ENCODE data around the gene HMG20B.

The HMG20B gene

DNA sequence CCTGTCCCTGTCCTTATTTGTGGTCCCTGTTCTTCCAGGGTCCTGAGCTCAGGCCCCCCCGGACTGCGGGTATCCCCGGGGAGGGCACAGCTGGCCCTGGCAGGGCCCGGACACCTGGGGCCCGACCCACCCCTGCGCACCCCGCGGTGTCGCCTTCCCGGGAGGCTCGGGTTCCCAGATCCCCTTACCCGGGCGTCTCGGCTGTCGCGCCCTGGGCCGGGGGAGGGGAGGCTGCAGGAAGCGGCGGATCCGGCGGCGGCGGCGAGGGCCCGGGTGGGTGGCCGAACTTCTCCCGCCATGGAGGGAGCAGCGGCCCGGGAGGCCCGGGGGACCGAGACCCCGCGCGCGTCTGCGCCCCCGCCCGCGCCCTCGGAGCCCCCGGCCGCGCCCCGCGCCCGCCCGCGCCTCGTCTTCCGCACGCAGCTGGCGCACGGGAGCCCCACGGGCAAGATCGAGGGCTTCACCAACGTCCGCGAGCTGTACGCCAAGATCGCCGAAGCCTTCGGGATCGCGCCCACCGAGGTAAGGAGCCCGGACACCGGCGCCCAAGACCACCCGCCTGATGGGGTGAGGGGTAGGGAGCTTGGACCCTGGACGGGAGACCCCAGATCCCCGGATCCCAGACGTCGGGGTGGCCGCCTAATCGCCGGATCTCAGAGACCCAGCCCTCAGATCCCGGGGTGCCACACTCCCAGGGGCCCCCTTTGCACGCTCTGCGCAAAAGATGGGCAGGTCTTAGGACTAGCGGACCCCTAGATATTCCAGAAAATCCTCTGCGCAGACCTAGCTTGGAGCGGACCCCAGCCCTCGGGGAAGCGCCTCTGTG lies 12.8 kb downstream of the HMG20B start, which contains the start of gene GIPC3:
GIPC3 (plus strand) TSS at position 178 of the 826 bp plus-strand sequence; CDS start at position 298, 120 bp downstream.
- DNase-seq = no peak

DNA sequence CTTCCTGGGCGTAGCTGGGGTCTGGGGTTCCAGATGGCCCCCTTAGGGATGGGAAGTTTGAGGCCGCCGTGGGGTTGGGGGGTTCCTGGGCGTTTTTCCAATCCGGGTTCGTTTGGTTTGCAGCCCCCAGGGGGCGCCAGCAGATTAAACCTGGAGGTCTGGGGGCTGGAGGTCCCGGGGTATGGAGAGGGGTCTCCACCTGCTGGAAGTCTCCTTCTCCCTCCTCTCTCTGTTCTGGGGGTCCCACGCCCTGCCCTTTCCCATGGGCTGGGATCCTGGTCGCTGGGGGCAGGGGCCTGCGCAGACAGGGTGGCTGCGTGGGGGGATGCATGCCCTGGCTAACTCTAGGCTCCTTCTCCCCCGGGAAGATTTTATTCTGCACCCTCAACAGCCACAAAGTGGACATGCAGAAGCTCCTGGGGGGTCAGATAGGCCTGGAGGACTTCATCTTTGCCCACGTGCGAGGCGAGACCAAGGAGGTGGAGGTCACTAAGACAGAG lies 13.4 kb downstream of the HMG20B start:
- no peak for DNase-seq

DNA sequence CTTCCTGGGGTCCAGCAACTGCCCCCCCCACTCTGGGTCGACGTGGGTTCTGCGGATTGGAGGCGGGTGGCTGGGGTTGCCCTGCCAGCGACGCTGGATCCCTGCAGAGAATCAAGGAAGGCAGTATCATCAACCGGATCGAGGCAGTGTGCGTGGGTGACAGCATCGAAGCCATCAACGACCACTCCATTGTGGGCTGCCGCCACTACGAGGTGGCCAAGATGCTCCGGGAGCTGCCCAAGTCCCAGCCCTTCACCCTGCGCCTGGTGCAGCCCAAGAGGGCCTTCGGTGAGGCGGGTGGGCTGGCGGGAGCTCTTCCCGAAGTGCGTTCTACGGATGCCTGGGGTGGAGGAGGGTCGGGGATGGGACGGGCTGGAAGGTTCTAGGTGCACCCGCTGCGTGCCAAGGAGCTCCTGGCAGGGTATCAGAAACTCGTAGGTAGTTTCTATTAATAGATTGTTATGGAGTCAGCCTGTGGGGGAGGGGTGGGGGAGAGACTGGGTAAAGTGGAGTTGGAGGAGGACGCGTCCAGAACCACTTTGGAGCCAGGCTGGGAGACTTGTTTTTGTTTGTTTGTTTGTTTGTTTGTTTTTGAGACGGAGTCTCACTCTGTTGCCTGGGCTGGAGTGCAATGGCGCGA lies 14.1 kb downstream of the HMG20B start:
- no peak for DNase-seq

DNA sequence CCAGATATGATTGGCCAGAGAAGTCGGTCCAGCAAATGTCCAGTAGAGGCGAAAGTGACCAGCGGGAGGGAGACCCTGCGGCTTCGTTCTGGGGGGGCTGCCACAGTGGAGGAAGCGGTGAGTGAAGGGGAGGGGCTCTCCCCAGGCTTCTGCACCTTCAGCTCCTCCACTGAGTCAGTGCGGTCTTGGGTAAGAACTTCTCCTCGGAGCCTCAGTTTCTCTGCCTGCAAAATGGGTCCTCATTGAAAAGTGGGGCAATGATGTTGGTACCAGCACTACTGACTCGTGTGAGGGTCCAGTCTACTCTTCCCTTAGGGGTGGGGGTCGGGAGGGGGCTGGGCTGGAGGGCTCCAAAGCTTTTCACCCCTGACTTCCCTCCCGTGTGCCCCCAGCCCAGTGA lies 16.7 kb downstream of the HMG20B start:
- DNase-seq = no peak

DNA sequence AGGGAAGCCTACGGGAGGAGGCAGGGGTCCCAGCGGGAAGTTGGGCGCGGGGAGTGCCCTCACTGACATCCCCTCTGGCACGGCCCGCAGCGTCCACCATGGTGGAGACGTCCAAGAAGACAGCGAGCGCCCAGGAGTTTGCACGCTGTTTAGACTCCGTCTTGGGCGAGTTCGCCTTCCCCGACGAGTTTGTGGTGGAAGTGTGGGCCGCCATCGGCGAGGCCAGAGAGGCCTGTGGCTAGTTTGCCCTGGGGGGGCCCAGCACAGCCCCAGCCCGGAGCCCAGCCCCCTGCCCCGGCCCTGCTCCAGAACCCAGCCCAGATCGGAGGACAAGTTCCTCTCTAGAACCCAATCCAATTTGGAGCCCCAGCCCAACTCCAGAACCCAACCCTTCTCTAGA lies 17.2 kb downstream of the HMG20B start:
- DNase-seq = no peak

DNA sequence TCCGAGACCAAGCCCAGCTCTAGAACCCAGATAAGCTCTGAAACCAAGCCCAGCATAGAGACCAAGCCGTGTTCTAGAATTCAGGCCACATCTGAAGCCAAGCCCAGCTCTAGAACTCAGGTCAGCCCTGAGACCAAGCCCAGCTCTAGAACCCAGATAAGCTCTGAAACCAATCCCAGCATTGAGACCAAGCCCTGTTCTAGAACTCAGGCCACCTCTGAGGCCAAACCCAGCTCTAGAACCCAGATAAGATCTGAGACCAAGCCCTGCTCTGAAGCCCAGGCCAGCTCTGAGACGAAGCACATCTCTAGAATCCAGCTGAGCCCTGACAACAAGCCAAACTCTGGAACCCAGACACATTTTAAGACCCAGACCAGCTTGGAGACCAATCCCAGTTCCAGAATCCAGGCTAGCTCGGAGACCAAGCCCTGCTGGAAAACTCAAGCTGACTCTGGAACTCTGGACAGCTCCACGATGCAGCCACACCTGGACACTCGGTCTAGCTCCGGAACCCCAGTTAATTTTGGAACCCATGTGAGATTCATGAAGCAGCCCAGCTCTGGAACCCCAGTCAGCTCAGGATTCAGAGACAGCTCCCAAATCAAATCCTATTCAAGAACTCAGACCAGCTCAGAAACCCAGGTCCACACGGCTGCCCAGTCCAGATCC lies 18.4 kb downstream of the HMG20B start:
- DNase-seq = no peak

DNA sequence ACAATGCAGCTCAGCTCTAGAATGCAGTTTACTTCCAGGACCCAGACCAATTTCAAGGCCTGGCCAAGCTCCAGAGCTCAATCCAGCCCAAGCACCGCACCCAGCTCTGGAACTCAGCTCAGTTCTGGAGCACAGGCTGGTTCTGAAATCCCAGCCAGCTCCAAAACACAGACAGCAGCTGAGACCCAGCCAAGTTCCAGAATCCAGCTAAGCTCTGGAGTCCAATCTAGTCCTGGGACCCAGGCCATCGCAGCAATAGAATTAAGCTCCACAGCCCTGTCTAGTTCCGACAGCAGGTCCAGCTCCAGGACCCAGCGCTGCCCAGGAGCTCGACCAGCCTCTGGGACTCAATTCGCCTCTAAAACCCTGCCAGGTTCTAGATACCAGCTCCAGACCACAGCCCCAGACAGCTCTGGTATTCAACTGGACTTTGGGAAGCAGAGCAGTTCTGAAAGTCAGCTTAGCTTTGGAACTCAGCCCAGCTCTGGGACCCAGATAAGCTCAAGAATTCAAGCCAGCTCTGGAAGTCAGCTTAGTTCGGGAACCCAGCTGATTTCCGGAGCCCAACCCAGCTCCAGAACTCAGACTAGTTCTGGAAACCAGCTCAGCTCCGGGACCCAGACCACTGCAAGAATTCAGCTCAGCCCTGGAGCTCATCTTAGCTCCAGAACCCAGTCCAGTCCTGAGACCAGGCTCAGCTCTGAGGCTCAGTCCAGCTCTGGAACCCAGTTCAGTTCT lies 19.3 kb downstream of the HMG20B start:
- no peak for DNase-seq

DNA sequence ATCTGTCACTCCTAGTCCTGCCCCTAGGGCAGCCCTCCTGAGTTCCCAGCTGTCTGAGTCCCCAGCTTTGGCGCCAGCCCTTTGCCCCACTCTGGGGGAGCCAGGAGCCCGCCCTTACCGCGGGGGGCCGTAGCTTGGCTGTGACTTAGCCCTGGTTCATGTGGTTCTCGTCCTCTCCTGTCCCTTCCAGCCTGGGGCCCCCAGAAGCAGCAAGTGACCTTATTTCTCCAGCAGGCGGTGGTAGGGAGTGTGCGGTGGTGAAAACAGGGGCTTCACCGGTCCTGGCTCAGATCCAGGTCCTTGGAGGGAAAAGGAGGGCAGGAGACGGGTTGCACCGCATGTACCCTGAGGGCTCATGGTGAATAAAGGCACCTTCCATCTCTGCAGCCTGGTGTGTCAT lies 20.4 kb downstream of the HMG20B start:
- DNase-seq = no peak

DNA sequence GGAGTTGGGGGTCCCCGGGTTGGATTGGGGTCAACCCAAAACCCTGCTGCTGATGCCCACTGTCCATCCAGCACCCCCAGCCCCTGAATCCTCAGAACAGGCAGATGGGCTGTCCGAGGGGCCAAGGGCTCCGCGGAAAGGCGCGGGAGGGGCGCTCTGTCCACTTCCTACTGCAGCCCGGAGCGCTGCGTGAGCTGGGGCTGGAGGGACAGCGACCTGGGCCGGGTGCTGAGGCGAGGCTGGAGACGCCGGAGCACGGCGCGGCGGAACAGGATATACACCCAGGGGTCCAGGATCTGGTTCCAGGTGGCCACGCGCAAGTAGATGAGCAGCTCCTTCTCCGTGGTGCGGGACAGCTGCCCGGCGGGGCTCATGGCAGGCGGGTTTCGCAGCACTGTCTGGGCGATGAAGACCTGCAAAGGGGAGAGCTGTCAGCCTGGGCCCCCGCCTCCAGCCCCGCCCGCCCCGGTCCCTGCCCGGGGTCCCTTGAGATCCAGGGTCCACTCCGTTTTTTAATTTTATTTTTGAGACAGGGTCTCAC lies 22.8 kb downstream of the HMG20B start:
- no peak for DNase-seq

DNA sequence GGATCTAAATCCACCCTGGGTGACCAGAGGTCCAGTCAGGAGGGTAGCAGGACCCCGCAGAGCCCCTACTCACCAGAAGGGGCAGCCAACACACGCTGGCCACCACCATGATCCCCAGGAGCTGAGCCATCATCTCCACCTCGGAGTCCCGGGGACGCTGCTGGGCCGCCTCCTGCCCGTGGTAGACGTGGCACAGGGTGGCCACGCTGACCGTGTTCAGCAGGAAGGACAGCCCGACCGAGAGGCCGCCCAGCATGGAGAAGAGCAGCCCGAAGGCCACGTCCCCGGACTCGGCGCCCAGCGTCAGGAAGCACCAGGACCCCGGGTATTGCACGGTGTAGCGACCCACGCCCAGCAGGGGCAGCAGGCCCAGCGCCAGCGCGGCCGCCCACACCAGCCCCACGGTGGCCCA lies 27.0 kb downstream of the HMG20B start:
- no peak for DNase-seq

DNA sequence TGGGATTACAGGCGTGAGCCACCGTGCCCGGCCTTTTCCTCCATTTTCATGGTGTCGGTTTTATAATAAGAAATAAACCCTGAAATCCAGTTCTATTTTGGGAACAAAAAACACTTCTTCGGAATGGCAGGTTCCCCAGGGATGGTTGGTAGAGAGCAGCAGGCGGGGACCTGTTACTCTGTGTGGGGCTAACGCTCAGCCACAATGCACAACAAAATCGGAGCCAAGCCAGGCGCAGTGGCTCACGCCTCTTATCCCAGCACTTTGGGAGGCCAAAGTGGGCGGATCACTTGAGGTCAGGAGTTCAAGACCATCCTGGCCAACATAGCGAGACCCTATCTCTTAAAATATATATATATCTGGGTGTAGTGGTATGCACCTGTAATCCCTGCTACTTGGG lies 28.3 kb downstream of the HMG20B start:
- DNase-seq = no peak

DNA sequence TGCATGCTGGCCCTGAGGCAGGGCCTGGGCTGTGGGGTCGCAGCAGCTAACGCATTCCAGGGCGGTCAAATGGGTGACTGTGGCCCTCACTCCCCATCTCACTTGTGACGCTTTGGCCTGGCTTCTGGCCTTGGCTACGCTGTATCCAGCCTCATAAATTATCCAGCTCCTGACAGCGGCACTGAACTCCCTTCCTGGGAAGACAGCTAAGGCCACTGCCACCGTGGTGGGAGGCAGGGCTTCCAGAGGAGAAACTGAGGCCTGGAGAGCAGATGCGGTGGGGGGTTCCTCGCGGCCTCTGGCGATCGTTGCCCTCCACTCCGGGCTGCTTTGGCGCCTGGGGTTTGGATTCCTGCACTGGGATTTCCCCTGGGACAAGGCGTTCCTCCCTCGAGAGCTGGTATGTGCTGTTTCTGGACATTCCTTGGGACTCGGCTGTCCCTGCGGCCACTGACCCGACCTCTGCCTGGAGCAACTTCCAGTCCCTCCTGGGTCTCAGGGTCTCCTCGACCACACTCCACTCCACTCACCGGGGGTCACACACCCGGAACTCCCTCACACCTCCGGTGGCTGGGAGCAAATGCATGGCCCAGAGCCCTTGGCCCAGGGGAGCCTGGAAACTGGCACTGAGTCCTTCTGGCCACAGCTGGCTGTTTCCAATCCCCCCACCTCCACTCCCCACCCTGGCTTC lies 30.5 kb downstream of the HMG20B start:
- no peak for DNase-seq

DNA sequence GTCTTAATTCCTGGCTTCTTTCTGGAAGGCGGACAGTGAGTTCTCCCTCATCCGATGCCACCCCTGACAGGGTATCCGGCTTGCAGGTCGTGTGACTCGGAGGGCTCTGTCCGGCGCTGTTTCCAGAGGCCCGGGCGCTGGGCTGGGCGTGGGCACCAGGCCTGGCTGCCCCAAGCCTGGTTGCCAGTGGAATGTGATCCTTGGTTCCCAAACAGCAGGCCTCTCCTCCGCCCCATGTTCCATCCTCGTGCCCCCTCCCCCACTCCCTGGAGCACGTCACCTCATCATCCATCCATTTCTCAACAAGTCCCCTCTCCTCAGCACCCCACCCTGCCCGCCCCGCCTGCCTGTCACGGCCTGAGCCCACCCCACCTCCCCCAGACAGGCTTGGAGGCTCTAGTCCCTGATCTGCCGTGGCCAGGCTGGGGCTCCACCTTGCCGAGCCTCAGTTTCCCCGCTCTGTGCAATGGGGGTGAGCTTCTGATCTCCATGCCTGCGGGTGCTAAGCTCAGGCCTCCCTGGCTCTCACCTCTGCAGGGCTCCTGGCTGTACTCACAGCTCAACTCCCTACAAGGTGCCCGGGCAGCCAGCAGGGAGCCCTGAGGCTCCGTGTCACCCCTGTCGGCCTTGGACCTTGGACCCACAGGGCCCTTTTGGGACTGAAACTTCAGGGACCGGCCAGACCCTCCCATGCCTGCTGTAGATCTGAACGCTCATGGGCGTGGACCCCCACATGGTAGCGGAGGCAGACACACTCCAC lies 31.7 kb downstream of the HMG20B start:
- DNase-seq = no peak

DNA sequence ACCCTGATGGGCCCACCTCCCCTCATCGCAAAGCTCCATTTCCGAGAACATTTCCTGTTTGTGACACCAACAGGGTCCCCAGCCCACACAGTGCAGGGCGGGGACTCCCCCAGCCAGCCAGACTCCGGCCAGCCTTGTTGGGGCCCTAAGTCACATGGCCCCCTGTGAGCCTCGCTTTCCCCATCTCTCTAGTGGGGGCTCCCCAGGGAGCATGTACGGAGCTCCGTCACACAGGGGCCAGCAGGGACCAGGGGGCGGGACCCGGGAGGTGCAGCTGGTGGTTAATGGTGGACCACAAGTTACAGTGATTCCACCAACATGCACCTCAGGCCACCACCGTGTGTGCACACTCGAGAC lies 32.2 kb downstream of the HMG20B start:
- no peak for DNase-seq

DNA sequence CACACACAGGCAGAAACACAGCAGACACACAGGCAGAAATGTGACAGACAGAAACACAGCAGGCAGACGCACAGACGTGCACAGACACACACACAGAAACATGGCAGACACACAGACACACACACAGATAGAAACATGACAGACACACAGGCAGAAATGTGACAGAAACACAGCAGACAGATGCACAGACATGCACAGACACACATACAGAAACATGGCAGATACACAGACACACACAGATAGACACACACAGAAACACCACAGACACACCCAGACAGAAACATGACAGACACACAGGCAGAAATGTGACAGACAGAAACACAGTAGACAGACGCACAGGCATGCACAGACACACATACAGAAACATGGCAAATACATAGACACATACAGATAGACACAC lies 32.6 kb downstream of the HMG20B start:
- no peak for DNase-seq

DNA sequence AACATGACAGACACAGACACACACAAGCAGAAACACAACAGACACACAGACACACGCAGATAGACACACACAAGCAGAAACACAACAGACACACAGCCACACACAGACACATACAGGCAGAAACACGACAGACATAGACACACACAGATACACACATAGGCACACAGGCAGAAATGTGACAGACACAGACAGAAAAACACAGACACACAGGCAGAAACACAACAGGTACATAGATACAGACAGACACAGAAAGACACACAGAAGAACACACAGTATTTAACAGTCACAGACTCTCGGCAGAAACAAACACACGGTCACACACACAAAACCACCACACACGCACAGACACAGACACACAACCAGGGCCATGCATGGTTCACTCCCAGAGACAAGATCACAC lies 33.0 kb downstream of the HMG20B start:
- no peak for DNase-seq

DNA sequence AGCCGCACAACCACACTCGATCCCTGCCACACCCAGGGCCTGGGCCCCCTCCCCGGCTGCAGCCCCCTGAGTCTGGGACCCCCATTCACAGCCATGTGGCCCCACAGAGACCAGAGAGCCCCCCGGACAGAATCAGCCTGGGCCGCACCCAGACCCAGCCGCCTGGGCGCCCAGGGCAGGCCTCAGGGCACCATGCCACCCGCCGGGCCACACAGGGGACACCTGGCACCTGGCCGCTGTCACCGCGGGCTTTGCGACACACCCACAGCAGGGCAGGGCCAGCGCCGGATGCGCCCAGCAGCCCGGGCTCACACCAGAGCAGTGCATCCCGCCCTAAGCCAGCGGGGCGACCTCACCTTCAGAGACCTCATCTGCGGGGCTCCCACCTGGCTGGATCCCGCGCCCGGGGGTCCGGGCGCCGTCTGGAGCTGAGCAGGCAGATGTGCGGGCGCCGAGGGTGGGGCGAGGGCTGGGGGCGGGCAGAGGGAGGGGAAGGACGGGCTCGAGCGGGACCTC lies 33.5 kb downstream of the HMG20B start:
- DNase-seq = no peak

DNA sequence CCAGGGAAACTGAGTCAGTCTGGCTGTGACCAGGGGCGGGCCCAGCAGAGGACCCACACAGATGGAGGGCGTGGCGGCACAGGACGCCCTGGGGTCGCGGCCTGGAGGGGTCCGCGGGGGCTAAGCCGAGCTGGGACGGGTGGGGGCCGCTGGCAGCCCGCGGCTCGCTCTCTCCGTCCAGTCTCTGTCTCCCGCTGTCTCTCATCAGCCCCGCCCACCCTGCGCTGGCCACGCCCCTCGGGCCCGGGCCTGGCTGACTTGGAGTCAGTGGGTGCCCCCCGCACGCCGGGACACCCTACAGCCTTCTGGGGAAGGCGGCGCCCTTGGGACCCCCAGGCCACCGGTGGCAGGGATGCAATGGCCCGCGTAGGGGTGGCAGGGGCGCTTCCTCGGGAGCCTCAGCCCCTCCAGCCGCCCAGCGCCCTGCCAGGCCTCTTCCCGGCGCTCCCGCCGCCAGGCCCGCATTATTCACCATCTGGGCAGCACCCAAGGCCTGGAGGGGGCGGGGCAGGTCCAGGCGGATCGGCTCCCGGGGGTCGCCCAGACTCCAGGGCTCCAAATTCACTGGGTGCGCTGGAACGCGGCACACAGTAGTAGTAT lies 34.0 kb downstream of the HMG20B start, which contains the start of gene TBXA2R:
TBXA2R (minus strand) TSS at position 186 of the 600 bp plus-strand sequence. CDS start 6,241 bp downstream, outside the sequence.
- peak; percentile 58 for DNase-seq

DNA sequence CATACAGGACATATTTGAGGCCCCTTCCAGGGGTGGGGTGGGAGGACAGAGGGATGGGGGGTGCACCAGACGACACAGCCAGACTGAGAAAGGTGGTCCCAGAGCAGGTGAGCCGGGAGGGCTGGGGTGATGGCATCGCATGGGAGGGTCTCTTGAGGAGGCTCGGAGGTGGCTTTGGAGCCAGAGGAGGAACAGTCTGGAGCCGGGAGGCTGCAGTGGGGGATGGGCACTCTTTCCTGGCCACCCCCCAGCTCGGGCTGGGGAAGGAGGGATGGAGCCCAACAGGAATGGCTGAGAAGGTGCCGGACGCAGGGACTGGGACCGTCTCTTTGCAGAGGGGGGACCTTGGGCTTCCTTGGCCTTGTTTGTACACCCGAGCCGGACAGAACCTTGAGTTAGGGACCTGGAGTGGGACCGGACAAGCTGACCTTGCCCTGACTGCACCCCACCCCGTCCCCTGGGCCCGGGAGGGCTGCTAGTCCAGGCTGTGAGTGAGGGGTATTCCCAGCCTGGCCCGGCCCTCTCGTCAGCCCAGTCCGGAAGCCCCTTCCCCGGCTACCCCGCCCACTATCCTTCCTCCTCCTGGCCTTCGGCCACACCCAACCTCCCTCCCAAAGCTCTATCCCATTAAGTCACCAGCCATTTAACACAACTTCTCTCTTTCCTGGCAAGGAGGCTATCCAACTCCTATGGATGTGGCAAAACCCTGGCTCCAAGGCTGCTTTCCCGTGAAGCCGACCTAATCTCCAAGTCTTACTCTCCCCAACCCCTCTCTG lies 34.7 kb downstream of the HMG20B start:
- peak; percentile 19 for DNase-seq

All from HCEC 1CT (cell line).